Measurements from ENCODE around the gene FARS2.

DNA sequence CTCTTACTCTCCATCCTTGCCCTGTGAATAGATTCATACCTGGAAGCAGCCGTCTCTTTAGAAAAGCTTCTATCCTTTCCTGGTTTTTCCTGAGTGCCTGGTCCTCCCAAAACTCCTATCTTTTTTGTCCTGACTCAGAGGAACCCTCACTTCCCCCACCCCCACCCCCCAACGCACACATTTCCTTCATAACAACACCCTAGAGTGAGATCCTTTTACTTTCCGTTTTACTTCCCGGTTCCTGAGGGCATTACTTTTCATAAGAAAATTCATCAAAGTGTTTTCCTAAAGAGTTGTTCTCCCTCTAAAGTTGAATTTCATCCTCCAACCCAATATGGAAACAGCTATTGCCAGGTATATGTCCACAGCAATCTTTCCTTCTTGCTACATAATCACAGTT, 418.4 kb downstream of the FARS2 start:
- TF ChIP-seq POLR2A (IDR thresholded peaks at IDR 0.05; ENCODE audit: low read length) (no peak), EP300 (IDR thresholded peaks at IDR 0.05) (no peak), RAD21 (conservative IDR thresholded peaks at IDR 0.05 in 1 of 2, IDR thresholded peaks at IDR 0.05 in 1 of 2) (no peak), NFE2L2 (conservative IDR thresholded peaks at IDR 0.05; ENCODE audit: low read length) (no peak), CEBPB (IDR thresholded peaks at IDR 0.05) (no peak), JUNB (IDR thresholded peaks at IDR 0.05) (no peak), KDM1A (IDR thresholded peaks at IDR 0.05; ENCODE audit: low read depth) (no peak), MAFK (IDR thresholded peaks at IDR 0.05; ENCODE audit: partially characterized antibody) (no peak)
- TF ChIP-seq, protein P1, sequence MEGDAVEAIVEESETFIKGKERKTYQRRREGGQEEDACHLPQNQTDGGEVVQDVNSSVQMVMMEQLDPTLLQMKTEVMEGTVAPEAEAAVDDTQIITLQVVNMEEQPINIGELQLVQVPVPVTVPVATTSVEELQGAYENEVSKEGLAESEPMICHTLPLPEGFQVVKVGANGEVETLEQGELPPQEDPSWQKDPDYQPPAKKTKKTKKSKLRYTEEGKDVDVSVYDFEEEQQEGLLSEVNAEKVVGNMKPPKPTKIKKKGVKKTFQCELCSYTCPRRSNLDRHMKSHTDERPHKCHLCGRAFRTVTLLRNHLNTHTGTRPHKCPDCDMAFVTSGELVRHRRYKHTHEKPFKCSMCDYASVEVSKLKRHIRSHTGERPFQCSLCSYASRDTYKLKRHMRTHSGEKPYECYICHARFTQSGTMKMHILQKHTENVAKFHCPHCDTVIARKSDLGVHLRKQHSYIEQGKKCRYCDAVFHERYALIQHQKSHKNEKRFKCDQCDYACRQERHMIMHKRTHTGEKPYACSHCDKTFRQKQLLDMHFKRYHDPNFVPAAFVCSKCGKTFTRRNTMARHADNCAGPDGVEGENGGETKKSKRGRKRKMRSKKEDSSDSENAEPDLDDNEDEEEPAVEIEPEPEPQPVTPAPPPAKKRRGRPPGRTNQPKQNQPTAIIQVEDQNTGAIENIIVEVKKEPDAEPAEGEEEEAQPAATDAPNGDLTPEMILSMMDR (IDR thresholded peaks at IDR 0.05) = no peak
- TF ChIP-seq, protein P2, sequence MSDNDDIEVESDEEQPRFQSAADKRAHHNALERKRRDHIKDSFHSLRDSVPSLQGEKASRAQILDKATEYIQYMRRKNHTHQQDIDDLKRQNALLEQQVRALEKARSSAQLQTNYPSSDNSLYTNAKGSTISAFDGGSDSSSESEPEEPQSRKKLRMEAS (IDR thresholded peaks at IDR 0.05) = no peak

Data from A549 (cell line).